Measurements from ENCODE around the gene PLD4.

Gene PLD4

GRCh38 chr14:104953896-104954656 lies 29.4 kb downstream of the PLD4 start:
- no peak for TF ChIP-seq CTCF (IDR thresholded peaks at IDR 0.05; ENCODE audit: low read depth, low read length)
- DNase-seq: peak; percentile 4
- no peak overlapping the region for H3K4me3 ChIP-seq (ENCODE audit: low read depth, low read length)
- no peaks in the 10 kb centered on the region for H3K36me3 ChIP-seq
- no peaks in the 10 kb centered on the region for H3K27me3 ChIP-seq
- no peaks in the 10 kb centered on the region for H3K9me3 ChIP-seq
- no peaks in the 10 kb centered on the region for H3K4me1 ChIP-seq

GRCh38 chr14:104954746-104955395 lies 30.2 kb downstream of the PLD4 start:
- Histone ChIP-seq H3K36me3 (no peaks in the 10 kb centered on the region), H3K27me3 (no peaks in the 10 kb centered on the region), H3K4me1 (no peaks in the 10 kb centered on the region), H3K9me3 (no peaks in the 10 kb centered on the region), H3K4me3 (ENCODE audit: low read depth, low read length) (no peak overlapping the region)
- peak; percentile 8 for DNase-seq
- no peak for TF ChIP-seq CTCF (IDR thresholded peaks at IDR 0.05; ENCODE audit: low read depth, low read length)

- H3K36me3 ChIP-seq: no peaks in the 10 kb centered on the region
- DNase-seq: no peak
- H3K4me3 ChIP-seq (ENCODE audit: low read depth, low read length): no peak overlapping the region
- no peak for TF ChIP-seq CTCF (IDR thresholded peaks at IDR 0.05; ENCODE audit: low read depth, low read length)
- H3K27me3 ChIP-seq: no peaks in the 10 kb centered on the region
- no peaks in the 10 kb centered on the region for H3K4me1 ChIP-seq
- H3K9me3 ChIP-seq: no peaks in the 10 kb centered on the region
Observed at GRCh38 chr14:104955396-104955770, 30.7 kb downstream of the PLD4 start.

- no peak overlapping the region for H3K4me3 ChIP-seq (ENCODE audit: low read depth, low read length)
- H3K27me3 ChIP-seq: no peaks in the 10 kb centered on the region
- no peaks in the 10 kb centered on the region for H3K9me3 ChIP-seq
- TF ChIP-seq CTCF (IDR thresholded peaks at IDR 0.05; ENCODE audit: low read depth, low read length): no peak
- no peaks in the 10 kb centered on the region for H3K36me3 ChIP-seq
- peak; percentile 3 for DNase-seq
- no peaks in the 10 kb centered on the region for H3K4me1 ChIP-seq
Observed at GRCh38 chr14:104956290-104956890, 31.7 kb downstream of the PLD4 start.

- Histone ChIP-seq H3K36me3 (no peaks in the 10 kb centered on the region), H3K9me3 (no peaks in the 10 kb centered on the region), H3K4me3 (ENCODE audit: low read depth, low read length) (no peak overlapping the region), H3K4me1 (no peaks in the 10 kb centered on the region), H3K27me3 (no peaks in the 10 kb centered on the region)
- TF ChIP-seq CTCF (IDR thresholded peaks at IDR 0.05; ENCODE audit: low read depth, low read length): no peak
- peak; percentile 6 for DNase-seq
Observed at GRCh38 chr14:104957146-104958113, 32.8 kb downstream of the PLD4 start.

All from BE2C (cell line).